ENCODE results near the gene XIRP2.
"Not testable (repeated sequence)": the region's sequence is repeated elsewhere in the genome, so short reads cannot be mapped to it uniquely, and the experiment has no call there.

Gene XIRP2

DNA sequence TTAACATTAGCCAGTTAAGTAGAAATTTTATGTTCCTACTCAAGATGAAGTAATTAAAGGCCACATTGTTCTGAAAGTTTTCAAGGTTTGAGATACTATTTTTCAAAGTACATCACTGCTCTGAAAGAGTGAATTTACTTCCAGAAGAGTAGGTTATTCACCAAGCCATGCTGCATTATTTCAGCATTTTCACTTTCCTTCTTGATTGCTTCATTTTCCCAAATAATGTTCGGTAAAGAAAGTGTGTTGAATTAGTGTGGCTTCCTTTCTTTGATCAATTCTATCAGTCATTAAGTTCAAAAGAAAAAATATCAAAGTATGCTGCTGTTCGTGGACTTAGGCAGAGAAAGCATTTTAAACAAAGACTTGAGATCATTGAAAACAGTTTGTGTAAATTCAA lies 310.3 kb downstream of the XIRP2 start:
- DNase-seq (ENCODE audit: low read depth), result no peak

DNA sequence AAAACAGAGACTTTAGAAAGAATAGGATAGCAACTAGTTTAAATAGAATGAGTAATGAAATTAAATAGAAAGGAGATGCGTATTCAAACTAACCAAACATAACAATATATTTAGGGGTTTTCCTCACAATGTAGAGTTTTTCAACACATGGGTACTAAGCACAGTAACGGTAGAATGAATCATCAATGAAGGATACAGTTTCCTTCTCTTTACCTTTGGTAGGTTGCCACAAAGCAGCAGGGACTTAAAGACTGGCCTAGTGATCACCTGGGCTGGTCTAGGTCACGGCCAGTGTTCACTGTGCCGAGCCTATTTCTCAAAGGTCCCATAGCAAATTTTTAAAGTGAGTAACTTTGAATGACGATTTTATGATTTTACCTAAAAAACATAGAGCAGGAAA lies 311.7 kb downstream of the XIRP2 start:
- no peak for DNase-seq (ENCODE audit: low read depth)

DNA sequence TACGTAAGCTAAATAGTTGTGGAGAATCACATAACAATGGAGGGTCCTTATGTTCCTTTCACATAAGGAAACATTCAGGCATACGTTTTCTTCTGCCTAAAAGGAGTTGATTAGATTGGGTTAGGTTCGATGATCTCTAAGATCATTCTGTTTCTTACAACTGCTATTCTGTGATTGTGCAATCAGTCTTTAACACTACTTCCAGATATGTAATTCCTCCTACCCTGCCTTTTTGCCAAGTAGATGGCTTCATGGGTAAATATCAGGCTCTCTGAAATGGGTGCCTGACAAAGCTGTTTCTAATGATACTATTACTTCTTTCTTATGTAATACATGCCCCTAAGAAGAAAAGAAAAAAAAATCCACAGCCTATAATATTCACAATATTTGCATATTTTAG lies 321.5 kb downstream of the XIRP2 start:
- DNase-seq (ENCODE audit: low read depth), result no peak

DNA sequence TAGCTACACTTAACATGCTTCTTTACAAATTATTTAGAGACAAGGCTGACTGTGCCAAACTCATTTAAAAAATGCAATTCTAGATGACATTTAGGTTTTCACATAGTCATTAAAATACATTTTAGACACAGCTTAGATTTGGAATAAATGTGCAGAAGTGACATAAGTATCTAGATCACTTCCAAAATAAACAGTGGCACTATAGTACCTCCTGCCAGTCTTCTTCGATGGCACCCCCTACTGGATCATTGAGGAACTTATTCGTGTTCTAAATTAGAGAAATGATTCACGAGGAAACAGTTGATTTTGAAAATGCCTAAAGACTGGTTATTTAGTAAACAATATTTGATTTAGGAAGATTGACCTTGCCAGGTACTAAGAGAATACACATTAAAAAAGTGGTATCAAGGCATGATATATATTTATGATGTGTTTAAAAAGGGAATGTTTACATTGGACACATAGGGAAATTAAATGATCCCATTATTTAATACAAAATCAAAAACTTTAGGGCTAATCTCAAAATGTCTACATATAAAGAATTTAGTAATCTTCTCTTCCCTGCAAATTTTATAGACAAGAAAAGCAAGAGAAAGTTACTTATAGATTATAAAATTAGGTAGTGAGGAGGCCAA lies 323.9 kb downstream of the XIRP2 start:
- DNase-seq (ENCODE audit: low read depth), result no peak

DNA sequence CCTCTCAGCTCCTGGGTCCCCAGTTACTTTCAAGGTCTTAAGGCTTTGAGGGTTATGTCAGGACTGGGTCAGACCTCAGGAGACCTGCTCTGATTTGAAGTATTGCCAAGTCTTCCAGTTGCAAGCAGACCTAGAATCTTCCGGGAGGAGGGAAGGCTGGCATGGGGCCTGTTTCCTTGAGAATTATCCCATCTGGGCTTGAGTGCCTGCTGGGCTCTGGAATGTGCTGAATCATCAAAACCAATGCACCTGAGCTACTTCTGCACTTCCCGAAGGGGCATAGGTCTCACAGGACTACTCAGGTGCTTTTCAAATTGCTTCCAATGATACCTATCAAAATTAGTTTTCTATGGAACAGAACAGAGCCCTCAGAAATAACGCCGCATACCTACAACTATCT lies 327.3 kb downstream of the XIRP2 start:
- no peak for DNase-seq (ENCODE audit: low read depth)

DNA sequence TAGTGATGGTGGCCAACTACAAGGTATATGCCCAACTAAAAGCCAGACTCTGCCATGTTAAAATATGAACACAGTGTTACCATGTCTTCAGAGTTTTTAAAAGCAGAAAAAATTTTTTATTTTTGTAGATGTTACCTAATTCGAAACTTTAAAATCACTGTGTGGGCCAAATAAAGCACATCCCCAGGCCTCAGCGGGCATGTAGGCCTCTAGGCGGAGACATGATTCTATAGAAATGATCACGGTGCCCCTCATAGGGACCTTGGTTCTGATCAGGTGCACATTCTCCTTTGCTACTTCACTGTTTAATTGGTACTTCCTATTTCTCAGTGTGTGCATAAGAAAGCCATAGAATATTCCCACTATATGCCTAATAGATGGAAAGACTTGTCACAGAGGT lies 349.2 kb downstream of the XIRP2 start:
- no peak for DNase-seq (ENCODE audit: low read depth)

DNA sequence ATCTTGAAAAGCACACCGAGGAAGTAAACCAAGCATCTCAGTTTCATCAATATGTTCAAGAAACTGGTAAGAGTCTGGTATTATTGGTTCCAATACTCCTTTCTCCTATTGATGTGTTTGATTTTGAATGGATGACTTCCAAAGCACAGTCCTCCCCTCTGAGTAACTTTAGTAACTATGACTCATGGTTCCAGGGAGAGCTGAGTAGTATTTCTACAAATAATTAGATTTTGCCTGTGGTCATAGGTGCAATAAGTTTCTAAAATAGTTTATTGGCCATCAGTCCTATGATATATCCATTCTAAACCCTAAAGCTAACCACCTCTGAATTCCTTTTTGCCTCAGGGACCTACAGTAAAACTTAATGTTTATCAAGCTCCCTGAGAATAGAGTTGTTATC lies 352.4 kb downstream of the XIRP2 start:
- no peak for DNase-seq (ENCODE audit: low read depth)

DNA sequence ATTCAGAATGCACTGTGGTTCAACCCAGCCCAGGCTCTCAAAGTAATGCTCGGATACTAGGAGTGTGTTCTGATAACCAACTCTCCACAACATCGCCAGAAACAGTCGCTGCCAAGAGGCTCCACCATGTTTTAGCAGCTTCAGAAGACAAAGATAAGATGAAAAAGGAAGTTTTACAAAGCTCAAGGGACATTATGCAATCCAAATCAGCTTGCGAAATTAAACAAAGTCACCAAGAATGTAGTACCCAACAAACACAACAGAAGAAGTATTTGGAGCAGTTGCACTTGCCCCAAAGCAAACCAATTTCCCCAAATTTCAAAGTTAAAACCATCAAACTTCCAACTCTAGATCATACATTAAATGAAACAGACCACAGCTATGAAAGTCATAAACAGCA lies 360.9 kb downstream of the XIRP2 start:
- DNase-seq (ENCODE audit: low read depth), result no peak

DNA sequence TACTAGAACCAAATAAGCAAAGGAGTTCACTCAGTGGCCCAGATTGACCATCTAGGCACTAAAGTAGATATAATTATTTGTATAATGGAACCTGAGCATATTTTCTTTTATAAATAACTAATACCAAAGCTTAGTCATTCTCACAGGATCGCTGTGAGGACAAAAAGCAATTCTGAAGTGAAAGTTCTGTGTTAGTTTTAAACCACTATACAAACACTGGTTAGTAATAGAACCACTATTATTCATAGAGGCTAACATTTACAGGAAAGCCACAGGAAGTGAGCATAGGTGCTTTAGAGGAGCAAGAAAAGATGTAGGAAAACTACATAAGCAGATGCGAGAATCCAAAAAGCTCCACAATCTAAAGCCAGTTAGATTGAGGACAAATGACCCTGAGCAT lies 364.7 kb downstream of the XIRP2 start:
- no peak for DNase-seq (ENCODE audit: low read depth)

DNA sequence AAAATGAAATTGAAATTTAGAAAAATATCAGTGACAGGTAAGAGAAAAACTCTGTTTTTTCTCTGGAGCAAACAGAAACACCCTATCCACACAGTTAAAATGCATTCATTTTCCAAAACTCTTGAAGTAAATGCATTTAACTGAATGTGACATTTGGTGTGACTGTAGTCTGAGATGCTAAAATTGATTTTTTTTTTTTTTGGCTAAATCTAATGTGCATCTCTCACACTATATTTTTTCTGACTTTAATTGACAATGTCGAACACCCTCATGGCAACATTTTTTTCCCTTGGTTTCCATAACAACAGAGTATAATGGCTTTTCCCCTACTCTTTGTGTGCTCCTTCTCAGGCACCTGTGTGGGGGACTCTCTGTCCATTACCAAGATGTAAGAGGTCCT lies 366.4 kb downstream of the XIRP2 start:
- no peak for DNase-seq (ENCODE audit: low read depth)

DNA sequence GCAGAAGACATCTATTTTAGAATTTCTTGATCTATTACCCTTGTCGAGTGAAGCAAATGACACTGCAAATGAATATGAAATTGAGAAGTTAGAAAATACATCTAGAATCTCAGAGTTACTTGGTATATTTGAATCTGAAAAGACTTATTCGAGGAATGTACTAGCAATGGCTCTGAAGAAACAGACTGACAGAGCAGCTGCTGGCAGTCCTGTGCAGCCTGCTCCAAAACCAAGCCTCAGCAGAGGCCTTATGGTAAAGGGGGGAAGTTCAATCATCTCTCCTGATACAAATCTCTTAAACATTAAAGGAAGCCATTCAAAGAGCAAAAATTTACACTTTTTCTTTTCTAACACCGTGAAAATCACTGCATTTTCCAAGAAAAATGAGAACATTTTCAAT lies 370.4 kb downstream of the XIRP2 start:
- no peak for DNase-seq (ENCODE audit: low read depth)

DNA sequence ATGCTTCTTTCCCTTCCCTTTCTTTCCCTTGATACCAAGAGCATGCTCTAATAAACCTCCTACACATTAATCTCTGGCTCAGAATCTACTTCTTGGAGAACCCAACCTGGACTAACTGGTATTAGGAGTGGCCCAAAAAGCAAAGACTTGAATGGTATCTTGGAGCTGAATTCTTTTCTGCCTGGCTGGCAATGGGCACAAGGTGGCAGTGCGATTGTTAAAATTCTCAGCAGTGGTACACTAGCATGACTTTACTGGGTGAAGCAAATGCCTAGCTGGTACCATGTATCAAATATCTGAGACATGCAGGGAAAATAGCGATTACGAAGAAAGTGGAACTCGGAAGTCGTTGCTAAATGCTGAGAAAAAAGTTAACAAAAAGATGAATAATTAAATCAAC lies 376.1 kb downstream of the XIRP2 start:
- DNase-seq (ENCODE audit: low read depth), result no peak

DNA sequence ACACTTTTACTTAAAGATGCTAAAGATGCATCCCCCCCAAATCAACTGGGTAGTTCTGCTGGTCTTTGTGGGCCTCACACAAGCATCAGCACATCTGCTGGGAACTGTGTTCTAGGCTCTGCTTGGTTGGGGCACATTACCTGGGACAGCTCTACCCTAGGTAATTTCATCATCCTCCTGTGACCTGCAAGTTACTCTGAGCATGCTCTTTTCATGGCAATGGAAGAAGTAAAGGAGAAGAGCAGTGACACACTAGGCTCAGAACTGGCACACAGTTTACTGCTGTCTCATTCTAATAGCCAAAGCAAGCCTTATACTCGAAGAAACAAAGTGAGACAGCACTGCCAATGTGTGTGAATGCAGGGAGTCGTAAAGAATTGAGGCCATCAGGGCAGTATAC lies 376.7 kb downstream of the XIRP2 start:
- DNase-seq (ENCODE audit: low read depth), result no peak

DNA sequence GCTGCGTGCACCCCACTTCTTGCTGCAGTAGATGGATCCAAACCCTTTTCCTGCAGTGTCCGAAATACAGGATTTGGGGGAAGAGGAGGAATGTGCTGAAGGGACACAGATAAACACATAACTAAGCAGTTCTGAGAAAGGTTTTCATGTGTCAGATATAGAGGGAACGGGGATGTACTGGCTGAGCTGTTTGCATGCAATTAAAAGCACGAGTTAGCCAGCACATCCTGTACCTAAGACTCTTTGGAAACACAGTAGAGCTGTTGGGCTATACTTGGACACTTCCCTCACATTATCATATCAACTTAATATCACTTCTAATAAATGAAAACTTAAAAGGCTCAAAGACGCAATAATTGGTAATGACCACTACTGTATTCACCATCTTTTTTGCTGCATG lies 377.4 kb downstream of the XIRP2 start:
- DNase-seq (ENCODE audit: low read depth), result no peak

DNA sequence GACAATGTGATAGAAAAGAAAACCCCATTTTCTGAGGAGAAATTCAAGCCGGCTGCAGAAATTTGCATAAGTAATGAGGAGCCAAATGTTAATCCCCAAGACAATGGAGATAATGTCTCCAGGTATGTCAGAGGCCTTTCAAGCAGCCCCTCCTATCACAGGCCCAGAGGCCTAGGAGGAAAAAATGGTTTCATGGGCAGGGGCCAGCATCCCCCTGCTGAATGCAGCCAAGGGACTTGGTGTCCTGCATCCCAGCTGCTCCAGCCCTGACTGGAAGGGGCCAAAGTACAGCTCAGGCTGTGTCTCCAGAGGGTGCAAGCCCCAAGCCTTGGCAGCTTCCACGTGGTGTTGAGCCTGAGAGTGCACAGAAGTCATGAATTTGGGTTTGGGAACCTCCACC lies 380.0 kb downstream of the XIRP2 start:
- DNase-seq (ENCODE audit: low read depth), result not testable (repeated sequence)

DNA sequence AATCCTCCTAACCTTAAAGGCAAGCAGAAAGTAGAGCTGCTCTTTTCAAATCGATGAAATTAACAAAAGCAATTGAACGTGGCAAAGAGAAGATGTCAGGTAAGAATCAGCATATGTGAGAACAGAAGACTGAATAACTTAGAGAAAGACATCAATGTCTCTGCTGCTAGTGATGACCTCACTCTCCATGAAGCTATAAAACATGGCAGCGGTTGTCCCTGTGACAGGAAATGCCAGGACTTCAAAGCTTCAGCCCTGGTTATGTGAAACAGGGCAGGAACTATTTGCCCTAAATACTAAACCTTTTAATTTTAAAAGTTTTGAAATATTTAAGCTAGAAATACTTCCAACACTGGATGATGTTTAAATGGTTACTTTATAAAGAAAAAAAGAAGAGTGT lies 383.7 kb downstream of the XIRP2 start:
- no peak for DNase-seq (ENCODE audit: low read depth)

DNA sequence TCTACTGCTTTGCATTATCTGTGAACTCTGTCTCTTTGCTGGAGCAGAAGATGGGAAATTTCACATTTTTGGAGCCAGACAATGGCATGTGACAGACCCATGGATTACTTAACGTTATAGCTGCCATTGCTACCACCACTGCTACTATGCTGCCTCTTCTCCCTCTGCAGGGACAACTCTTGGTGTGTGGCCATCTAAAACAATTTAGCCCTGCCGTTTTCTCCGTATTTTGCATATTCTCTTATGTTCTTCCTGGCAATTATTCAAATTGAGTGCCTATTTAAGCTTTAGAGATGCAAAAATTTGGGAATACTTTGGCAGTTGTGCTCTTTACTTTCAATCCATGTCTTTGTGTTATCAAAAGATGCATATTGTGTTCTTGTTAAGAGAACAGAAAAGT lies 386.8 kb downstream of the XIRP2 start:
- no peak for DNase-seq (ENCODE audit: low read depth)

DNA sequence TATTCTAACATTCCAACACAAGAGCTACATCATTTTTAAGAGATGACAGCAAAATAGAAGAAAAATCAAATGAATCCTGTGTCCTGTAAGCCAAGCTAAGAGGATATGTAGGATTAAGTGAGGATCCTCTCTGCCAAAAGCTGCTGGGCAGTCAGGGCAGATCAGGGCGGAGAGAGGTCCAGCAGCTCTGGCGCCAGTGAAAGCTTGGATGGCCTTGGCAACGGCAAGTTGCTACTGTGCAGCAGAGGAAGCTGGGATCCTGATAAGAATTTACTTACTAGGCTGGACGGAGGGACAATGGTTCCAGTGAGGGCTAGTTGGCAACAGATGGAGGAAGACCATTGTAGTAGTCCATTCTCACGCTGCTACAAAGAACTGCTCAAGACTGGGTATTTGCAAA lies 391.5 kb downstream of the XIRP2 start:
- DNase-seq (ENCODE audit: low read depth), result no peak

DNA sequence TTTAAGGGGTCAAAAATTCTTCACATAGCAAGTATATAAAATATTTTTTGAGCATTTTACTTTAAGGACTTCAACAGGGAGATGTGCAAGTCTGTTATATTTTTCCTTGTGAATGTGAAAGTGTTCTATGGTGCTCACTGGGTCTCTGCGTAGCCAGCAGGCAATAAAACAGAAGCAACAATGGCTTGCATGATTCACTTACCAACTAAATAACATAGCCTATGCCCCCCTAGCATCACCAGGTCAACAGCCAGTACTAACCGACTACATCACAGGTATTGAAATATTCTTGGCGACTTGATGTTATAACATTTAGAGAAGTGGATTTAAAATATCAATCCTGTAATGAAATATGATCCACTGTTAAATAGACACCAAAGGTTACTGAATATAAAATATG lies 398.9 kb downstream of the XIRP2 start:
- no peak for DNase-seq (ENCODE audit: low read depth)

DNA sequence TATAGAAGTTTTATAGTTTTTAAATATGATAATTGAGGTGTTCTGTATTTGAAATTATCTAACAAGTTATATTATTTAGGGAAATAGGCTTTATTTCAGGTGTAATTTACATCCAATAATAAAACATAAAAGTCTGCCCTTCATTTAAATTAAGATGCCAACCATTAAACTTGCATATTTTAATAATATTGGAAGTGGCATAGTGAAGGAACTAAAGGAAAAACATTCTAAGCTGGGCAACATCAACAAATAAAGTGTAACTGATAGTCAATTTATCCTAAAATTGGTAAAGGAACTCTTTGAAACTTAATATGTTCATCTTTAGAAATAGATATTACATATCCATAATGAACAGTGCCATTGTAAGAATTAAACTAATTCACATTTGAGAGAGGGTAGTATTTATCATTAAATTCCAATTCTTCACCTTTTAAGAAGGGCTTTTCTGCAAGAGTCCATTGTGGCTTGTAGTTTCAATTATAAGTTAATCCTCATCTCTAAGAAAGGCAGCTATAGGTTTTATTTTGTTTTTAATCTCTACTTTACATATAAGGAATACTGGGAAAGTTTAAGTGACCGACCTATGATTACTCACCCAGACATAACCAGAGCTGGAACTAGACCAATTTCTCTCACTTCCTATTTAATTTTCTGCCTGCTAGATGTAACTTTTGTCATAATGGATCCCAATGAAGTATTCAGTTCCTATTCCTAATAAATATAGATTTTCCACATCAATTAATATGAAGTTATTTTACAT lies 401.6 kb downstream of the XIRP2 start:
- no peak for DNase-seq (ENCODE audit: low read depth)

DNA sequence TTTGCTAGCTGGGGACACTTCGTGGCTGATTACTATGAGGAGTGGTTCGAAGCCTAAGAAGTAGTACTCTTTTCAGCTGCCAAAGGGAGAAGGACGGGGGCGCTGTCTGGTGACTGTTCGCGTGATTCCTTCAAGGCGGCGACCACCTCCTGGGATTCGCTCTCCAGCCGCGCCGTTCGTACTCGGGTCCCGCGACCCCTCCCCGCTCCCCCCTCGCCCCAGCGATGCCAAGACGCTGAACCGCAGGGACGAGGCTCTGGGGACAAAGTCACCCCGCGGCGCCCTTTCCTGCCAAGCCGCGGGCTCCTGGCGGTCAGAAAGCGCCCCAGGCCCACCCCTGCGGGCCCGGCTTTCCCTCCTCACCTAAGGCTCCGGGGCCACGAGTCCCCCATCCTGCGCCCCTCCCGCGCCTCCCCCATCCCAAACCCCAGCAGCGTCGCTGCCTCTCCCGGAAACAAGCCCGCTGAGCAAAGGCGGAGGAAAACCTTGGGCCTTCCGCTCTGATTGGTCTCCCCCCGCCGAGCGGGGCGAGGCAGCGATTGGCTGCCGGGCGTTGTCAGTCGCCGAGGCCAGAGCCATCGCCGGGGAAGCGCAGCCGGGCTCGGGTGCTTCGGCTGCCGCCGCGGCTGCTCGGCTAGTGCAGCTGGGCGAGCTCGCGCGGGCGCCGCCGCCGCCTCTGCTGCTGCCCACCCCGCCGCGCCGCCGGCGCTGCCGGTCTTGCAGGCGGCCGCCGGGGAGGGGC lies 404.3 kb downstream of the XIRP2 start, which contains the start of gene B3GALT1:
TSS of gene B3GALT1 (plus strand) at position 572 of the 742 bp plus-strand sequence.
- peak; percentile 38 for DNase-seq (ENCODE audit: low read depth)

DNA sequence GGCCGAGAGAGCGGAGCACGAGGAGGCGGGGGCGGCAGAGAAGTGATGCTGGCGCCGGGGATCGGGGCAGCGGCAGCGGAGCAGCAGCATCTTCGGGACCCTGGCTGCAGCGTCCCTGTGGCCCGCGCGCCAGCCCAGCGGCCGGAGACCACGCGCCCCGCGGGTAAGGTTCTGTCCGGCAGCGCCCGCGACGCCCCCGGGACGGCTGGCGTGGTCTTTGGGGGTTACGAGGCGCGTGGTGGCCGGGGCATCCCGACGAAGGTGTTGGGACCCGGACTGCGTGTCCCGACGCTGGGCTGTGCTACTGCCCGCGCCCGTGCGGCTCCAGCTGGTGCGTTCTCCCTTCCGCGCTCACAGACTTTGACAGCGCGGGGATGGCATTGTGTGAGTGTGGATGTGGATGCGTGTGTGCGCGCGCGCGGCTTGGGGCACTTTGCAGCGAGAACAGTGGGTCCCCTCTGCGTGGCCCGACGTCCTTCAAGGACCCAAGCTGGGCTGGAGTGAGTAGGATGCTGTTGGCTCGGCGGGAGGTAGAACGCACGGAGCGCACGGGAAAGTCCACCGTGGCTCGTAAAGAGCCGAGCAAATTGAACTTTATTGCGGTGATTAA lies 405.0 kb downstream of the XIRP2 start:
- no peak for DNase-seq (ENCODE audit: low read depth)

All from activated T-cell treated with anti-CD3 and anti-CD28 coated beads for 24 hours (primary cell).